ENCODE results near the gene SLC22A23.

GRCh38 chr6:3267162-3267561, 189.7 kb downstream of the SLC22A23 start:
- TF ChIP-seq CTCF (IDR thresholded peaks at IDR 0.05) (no peak), POLR2A (IDR thresholded peaks at IDR 0.05) (no peak)

Measured in adrenal gland (tissue), 5 donors.